GM12878 (cell line): ENCODE data around the gene SLC4A3.

ENCODE experiments used
- HDAC2 ChIP-seq: fragments of 200-600 bp; sonication (generic); IDR thresholded peaks from 2 replicates; pipeline ENCODE4 v1.6.1; 2017
- TF ChIP-seq, protein P1 (sequence below), 3 experiments: IDR thresholded peaks in 2 of 3; conservative IDR thresholded peaks in 1 of 3; 2 replicates each; pipeline ENCODE4 v1.5.1; 2011; ENCODE audit warnings: low read depth in 3 of 3, low read length in 3 of 3, mild to moderate bottlenecking in 3 of 3, control low read depth in 2 of 3, moderate library complexity in 2 of 3, inconsistent platforms in 1 of 3, mixed read lengths in 1 of 3; ENCODE audit not compliant: control insufficient read depth in 2 of 3, insufficient read depth in 1 of 3; ENCODE audit errors: extremely low read depth in 1 of 3

GRCh38 chr2:219608399-219608964, 18.9 kb upstream of the SLC4A3 start:
- no peak for TF ChIP-seq HDAC2
- TF ChIP-seq, protein P1, sequence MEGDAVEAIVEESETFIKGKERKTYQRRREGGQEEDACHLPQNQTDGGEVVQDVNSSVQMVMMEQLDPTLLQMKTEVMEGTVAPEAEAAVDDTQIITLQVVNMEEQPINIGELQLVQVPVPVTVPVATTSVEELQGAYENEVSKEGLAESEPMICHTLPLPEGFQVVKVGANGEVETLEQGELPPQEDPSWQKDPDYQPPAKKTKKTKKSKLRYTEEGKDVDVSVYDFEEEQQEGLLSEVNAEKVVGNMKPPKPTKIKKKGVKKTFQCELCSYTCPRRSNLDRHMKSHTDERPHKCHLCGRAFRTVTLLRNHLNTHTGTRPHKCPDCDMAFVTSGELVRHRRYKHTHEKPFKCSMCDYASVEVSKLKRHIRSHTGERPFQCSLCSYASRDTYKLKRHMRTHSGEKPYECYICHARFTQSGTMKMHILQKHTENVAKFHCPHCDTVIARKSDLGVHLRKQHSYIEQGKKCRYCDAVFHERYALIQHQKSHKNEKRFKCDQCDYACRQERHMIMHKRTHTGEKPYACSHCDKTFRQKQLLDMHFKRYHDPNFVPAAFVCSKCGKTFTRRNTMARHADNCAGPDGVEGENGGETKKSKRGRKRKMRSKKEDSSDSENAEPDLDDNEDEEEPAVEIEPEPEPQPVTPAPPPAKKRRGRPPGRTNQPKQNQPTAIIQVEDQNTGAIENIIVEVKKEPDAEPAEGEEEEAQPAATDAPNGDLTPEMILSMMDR (IDR thresholded peaks at IDR 0.05 in 2 of 3, conservative IDR thresholded peaks at IDR 0.05 in 1 of 3; ENCODE audit: control insufficient read depth in 2 of 3, extremely low read depth in 1 of 3, insufficient read depth in 1 of 3, low read depth in 3 of 3, low read length in 3 of 3): no peak
